GM12878 (cell line): ENCODE data around the gene FGGY. TPM values are rescaled to one million over a fixed set of nuclear protein-coding genes. Genes with fewer than 3 reads are reported as not detected.

Source experiments
- ATAC-seq: fragments of 200-7000 bp; cut with Tn5 transposase; 3 replicates; pipeline ENCODE4 v1.9.1; 2020; ENCODE audit warnings: mild to moderate bottlenecking, moderate library complexity
- BruUV-seq: library from RNA; stranded (reverse); fragments of 400-500 nt; replicated peaks from 2 replicates; lab custom pipeline; 2021; lab: Mats Ljungman, UMichigan
- CTCF ChIA-PET: fragments of 300-600 bp; sonication (Branson Sonifier 250); formaldehyde crosslinking; extraction: SDS; loops from one replicate; lab custom pipeline; 2021; ENCODE audit warnings: inconsistent platforms; lab: Yijun Ruan, JAX
- POLR2A ChIA-PET: fragments of 350-600 bp; formaldehyde crosslinking; extraction: SDS; loops from one replicate; lab custom pipeline; 2021; ENCODE audit warnings: inconsistent platforms; lab: Charles Lee
- RAD21 ChIA-PET: fragments of 300-600 bp; sonication (Branson Sonifier 250); formaldehyde crosslinking; loops from one replicate; lab custom pipeline; 2023; ENCODE audit warnings: antibody characterized with exemption; ENCODE audit not compliant: unreplicated experiment; lab: Charles Lee
- SMC1A ChIA-PET: fragments of 300-600 bp; sonication (Branson Sonifier 250); formaldehyde crosslinking; loops from one replicate; lab custom pipeline; 2023; ENCODE audit not compliant: unreplicated experiment, uncharacterized antibody; lab: Charles Lee
- DNase-seq: peaks from one replicate; pipeline ENCODE4 v3.0.0-alpha.2; 2011; ENCODE audit warnings: low read depth, low spot score
- FAIRE-seq: peaks from 3 replicates; lab custom pipeline; 2011; peaks lifted over from hg19 to GRCh38; lab: Jason Lieb, UNC
- H2AFZ ChIP-seq: 2 replicates; pipeline ENCODE4 v1.6.0; 2011; ENCODE audit warnings: low read depth, low read length, control low read depth; ENCODE audit not compliant: control insufficient read depth
- H3K27ac ChIP-seq: 2 replicates; pipeline ENCODE4 v1.5.1; 2011; ENCODE audit warnings: control low read depth; ENCODE audit not compliant: control insufficient read depth, insufficient read depth
- H3K27me3 ChIP-seq, 2 experiments: replicated peaks in 1 of 2; 2 replicates each; pipeline versions ENCODE4 v1.6.0 to v1.6.1; 2011; ENCODE audit warnings: low read length in 1 of 2; ENCODE audit not compliant: control insufficient read depth in 2 of 2, insufficient read depth in 2 of 2
- H3K36me3 ChIP-seq, 2 experiments: 2 replicates each; pipeline ENCODE4 v1.5.1; 2011; ENCODE audit warnings: low read length in 1 of 2; ENCODE audit not compliant: control insufficient read depth in 2 of 2, insufficient read depth in 2 of 2
- H3K4me1 ChIP-seq: 2 replicates; pipeline ENCODE4 v1.6.1; 2011; ENCODE audit warnings: mild to moderate bottlenecking, low read length, moderate library complexity, mixed read lengths; ENCODE audit not compliant: control insufficient read depth, insufficient read depth
- H3K4me2 ChIP-seq: 2 replicates; pipeline ENCODE4 v1.6.0; 2011; ENCODE audit warnings: control low read depth; ENCODE audit not compliant: control insufficient read depth, insufficient read depth
- H3K4me3 ChIP-seq: fragments of 200-600 bp; sonication (generic); 2 replicates; pipeline ENCODE4 v1.5.1; 2016
- H3K79me2 ChIP-seq: 2 replicates; pipeline ENCODE4 v1.6.0; 2011; ENCODE audit warnings: low read length; ENCODE audit not compliant: control insufficient read depth, insufficient read depth
- H3K9ac ChIP-seq: 2 replicates; pipeline ENCODE4 v1.8.0; 2011; ENCODE audit warnings: low read length, control low read depth, mixed read lengths; ENCODE audit not compliant: control insufficient read depth, insufficient read depth
- H3K9me3 ChIP-seq: replicated peaks from 3 replicates; pipeline ENCODE4 v1.5.1; 2011; ENCODE audit warnings: mild to moderate bottlenecking, low read length; ENCODE audit not compliant: control insufficient read depth, insufficient read depth
- H4K20me1 ChIP-seq: 2 replicates; pipeline ENCODE4 v1.6.0; 2011; ENCODE audit not compliant: control insufficient read depth, insufficient read depth
- BMI1 ChIP-seq: fragments of 450-650 bp; IDR thresholded peaks from 2 replicates; pipeline ENCODE4 v1.6.1; 2016; ENCODE audit warnings: mild to moderate bottlenecking, moderate library complexity, borderline replicate concordance
- CBX3 ChIP-seq: fragments of 200-600 bp; sonication (generic); IDR thresholded peaks from 2 replicates; pipeline ENCODE4 v1.6.1; 2016; ENCODE audit warnings: low read depth, borderline replicate concordance
- CEBPZ ChIP-seq: fragments of 150-350 bp; IDR thresholded peaks from 2 replicates; pipeline ENCODE4 v1.6.1; 2016; ENCODE audit warnings: low read depth, low read length
- CHD1 ChIP-seq: IDR thresholded peaks from 2 replicates; pipeline ENCODE4 v1.6.1; 2012; ENCODE audit warnings: low read depth, low read length, improper control_type of control experiment
- JUNB ChIP-seq: IDR thresholded peaks from 2 replicates; pipeline ENCODE4 v1.6.1; 2016; ENCODE audit warnings: antibody characterized with exemption, mild to moderate bottlenecking
- NFYA ChIP-seq: IDR thresholded peaks from 2 replicates; pipeline ENCODE4 v1.6.1; 2011; ENCODE audit warnings: low read depth, mild to moderate bottlenecking, low read length, improper control_type of control experiment, borderline replicate concordance
- RCOR1 ChIP-seq: conservative IDR thresholded peaks from 2 replicates; pipeline ENCODE4 v1.6.1; 2012; ENCODE audit warnings: low read depth, low read length, improper control_type of control experiment
- SIX5 ChIP-seq: IDR thresholded peaks from 2 replicates; pipeline ENCODE4 v1.6.1; 2011; ENCODE audit warnings: mild to moderate bottlenecking, low read depth, low read length, moderate library complexity; ENCODE audit not compliant: severe bottlenecking
- TBL1XR1 ChIP-seq: IDR thresholded peaks from 2 replicates; pipeline ENCODE4 v1.6.1; 2012; ENCODE audit warnings: low read depth, low read length, improper control_type of control experiment
- ZNF24 ChIP-seq: fragments of 450-650 bp; IDR thresholded peaks from 2 replicates; pipeline ENCODE4 v1.6.1; 2017; ENCODE audit warnings: antibody characterized with exemption, mild to moderate bottlenecking
- ZZZ3 ChIP-seq: IDR thresholded peaks from 2 replicates; pipeline ENCODE4 v1.6.1; 2011; ENCODE audit warnings: low read depth; ENCODE audit not compliant: control insufficient read depth, insufficient read length
- WGBS: methylation state at CpG from one replicate; pipeline ENCODE4 v1.1.6; 2016; ENCODE audit warnings: low lambda C conversion rate; ENCODE audit not compliant: insufficient replicate concordance, insufficient coverage; ENCODE audit errors: missing lambda C conversion rate; 5-methylcytosine and 5-hydroxymethylcytosine counted together
- in situ Hi-C: fragments of 300-500 bp; cut with MboI; formaldehyde crosslinking; loops from 9 replicates; pipeline ENCODE4 v1.14.3; 2018; ENCODE audit warnings: mixed read lengths
- intact Hi-C: fragments of 100-400 bp; cut with micrococcal nuclease; formaldehyde crosslinking; loops from one replicate; pipeline ENCODE4 v1.14.2; 2022; ENCODE audit not compliant: unreplicated experiment
- polyA plus RNA-seq, 11 experiments: library from polyadenylated mRNA; depleted of rRNA in 4 of 11; unstranded in 6 of 11; stranded (reverse) in 5 of 11; fragments of >200 nt; fragmentation: Nextera tagmentation in 4 of 11; fragmentation: Illumina TruSeq in 1 of 11; extraction: Ambion mirVana in 4 of 11; extraction: Trizol in 1 of 11; gene quantifications; 1 replicate in 1 of 11; 2 replicates in 10 of 11; pipeline versions ENCODE4 v1.2.1 to v1.2.3, GENCODE V29; 2011 to 2016; ENCODE audit warnings: inconsistent platforms in 2 of 11, missing spikeins in 2 of 11, low read depth in 1 of 11
- total RNA-seq, 4 experiments: library from RNA; depleted of rRNA in 3 of 4; stranded (reverse); fragments of >200 nt in 3 of 4; fragmentation: Illumina TruSeq in 1 of 4; extraction: Trizol in 1 of 4; gene quantifications; 2 replicates each; pipeline versions ENCODE4 v1.2.1 to v1.2.3, GENCODE V29; 2013 to 2021
- TF ChIP-seq, protein P1 (sequence below): IDR thresholded peaks from 2 replicates; pipeline ENCODE4 v1.6.1; 2012; ENCODE audit warnings: low read length, inconsistent platforms
- TF ChIP-seq, protein P2 (sequence below): fragments of 450-650 bp; IDR thresholded peaks from 2 replicates; pipeline ENCODE4 v1.6.1; 2016; ENCODE audit warnings: mild to moderate bottlenecking, moderate library complexity, borderline replicate concordance

FGGY gene
- total and polyA plus RNA-seq, 10 of the 15 experiments (the other 5 are each of a cell fraction or from before 2014, with no cell fraction given): 6.2 to 11.9 (median 7.5) TPM

DNA sequence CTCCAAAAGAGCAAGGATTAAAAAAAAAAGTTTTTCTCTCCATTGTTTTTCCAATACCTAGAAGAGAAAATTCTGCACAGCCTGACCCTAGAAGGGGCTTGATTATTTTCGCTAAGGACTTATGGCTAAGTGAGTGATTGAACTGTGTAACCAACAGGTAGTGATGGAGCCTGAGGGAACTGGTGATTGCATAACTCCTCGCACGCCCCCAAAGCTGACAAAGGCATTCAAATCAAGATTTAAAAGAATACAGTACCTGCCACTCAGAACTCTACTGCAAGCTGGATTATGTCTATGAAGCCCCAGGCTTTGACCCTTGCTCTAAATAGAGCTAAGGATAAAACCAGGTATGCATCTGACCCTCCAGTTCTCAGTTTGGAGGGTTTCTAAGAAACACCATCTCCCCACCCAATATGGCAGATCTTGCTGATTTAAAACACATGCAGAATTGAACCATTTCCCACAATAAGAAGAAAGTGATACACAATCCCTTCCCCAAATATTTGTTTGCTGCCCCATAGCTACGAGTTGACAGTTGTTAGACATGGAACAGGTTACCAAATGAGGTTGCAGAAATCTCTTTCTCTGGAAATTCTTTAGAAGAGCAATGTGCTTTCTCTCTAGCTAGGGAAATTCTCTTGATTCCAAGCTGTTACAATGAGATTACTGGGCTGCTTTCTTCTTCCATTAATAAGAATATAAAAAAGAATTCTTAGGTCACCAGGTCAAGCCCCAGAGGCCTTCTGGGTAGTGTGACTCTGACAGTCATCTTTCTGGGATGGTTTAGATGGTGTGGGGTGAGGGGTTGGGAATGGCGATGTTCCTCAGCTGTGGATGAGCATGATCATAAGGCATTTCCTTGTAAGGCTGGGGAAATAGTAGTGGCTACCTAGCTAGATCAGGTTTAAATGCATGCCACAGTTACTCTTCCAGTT lies 35.1 kb downstream of the FGGY start:
- Histone ChIP-seq H3K27me3 (no peaks in the 10 kb centered on the region), H3K79me2 (no peaks in the 10 kb centered on the region), H2AFZ (no peak overlapping the region), H3K4me1 (peaks cover 3% of the 10 kb centered on the region), H3K4me3 (no peak overlapping the region), H3K36me3 (no peaks in the 10 kb centered on the region), H4K20me1 (no peaks in the 10 kb centered on the region), H3K4me2 (no peak overlapping the region), H3K27ac (no peak overlapping the region), H3K9me3 (no peaks in the 10 kb centered on the region), H3K9ac (no peak overlapping the region)
- ChIA-PET CTCF (no interaction called here), RAD21 (interaction anchor here (0.5 kb wide), 1 partner anchor 1709 kb away, joined by 3 read pairs; no protein-coding TSS in a partner anchor), POLR2A (interaction anchor here (0.5 to 1.1 kb wide), 3 partner anchors 9 to 604 kb away, joined by 3 to 6 read pairs (median 3); no protein-coding TSS in a partner anchor), SMC1A (interaction anchor here (1.4 kb wide), 1 partner anchor 13 kb away, joined by 5 read pairs; no protein-coding TSS in a partner anchor)
- in situ Hi-C loops: no loop called here
- intact Hi-C loops: no loop called here
- 87% methylated on average over 5 of the region's 5 CpGs for WGBS
- no TSS peak for BruUV-seq
- ATAC-seq (no peak), DNase-seq (no peak), FAIRE-seq (no peak)
- no peak for TF ChIP-seq ZNF24
- TF ChIP-seq CEBPZ: no peak
- TF ChIP-seq JUNB: no peak
- no peak for TF ChIP-seq ZZZ3
- no peak for TF ChIP-seq NFYA
- no peak for TF ChIP-seq BMI1
- no peak for TF ChIP-seq RCOR1
- no peak for TF ChIP-seq TBL1XR1
- no peak for TF ChIP-seq CBX3
- TF ChIP-seq, protein P1, sequence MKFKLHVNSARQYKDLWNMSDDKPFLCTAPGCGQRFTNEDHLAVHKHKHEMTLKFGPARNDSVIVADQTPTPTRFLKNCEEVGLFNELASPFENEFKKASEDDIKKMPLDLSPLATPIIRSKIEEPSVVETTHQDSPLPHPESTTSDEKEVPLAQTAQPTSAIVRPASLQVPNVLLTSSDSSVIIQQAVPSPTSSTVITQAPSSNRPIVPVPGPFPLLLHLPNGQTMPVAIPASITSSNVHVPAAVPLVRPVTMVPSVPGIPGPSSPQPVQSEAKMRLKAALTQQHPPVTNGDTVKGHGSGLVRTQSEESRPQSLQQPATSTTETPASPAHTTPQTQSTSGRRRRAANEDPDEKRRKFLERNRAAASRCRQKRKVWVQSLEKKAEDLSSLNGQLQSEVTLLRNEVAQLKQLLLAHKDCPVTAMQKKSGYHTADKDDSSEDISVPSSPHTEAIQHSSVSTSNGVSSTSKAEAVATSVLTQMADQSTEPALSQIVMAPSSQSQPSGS: no peak
- no peak for TF ChIP-seq SIX5
- TF ChIP-seq, protein P2, sequence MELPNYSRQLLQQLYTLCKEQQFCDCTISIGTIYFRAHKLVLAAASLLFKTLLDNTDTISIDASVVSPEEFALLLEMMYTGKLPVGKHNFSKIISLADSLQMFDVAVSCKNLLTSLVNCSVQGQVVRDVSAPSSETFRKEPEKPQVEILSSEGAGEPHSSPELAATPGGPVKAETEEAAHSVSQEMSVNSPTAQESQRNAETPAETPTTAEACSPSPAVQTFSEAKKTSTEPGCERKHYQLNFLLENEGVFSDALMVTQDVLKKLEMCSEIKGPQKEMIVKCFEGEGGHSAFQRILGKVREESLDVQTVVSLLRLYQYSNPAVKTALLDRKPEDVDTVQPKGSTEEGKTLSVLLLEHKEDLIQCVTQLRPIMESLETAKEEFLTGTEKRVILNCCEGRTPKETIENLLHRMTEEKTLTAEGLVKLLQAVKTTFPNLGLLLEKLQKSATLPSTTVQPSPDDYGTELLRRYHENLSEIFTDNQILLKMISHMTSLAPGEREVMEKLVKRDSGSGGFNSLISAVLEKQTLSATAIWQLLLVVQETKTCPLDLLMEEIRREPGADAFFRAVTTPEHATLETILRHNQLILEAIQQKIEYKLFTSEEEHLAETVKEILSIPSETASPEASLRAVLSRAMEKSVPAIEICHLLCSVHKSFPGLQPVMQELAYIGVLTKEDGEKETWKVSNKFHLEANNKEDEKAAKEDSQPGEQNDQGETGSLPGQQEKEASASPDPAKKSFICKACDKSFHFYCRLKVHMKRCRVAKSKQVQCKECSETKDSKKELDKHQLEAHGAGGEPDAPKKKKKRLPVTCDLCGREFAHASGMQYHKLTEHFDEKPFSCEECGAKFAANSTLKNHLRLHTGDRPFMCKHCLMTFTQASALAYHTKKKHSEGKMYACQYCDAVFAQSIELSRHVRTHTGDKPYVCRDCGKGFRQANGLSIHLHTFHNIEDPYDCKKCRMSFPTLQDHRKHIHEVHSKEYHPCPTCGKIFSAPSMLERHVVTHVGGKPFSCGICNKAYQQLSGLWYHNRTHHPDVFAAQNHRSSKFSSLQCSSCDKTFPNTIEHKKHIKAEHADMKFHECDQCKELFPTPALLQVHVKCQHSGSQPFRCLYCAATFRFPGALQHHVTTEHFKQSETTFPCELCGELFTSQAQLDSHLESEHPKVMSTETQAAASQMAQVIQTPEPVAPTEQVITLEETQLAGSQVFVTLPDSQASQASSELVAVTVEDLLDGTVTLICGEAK: no peak
- no peak for TF ChIP-seq CHD1
